ENCODE data around the gene CEACAM8.
"Not testable (repeated sequence)": the region's sequence is repeated elsewhere in the genome, so short reads cannot be mapped to it uniquely, and the experiment has no call there.

The CEACAM8 gene

GRCh38 chr19:42594617-42595489, at the start of gene CEACAM8:
Gene CEACAM8 (minus strand): TSS chr19:42594924. CDS start chr19:42594828, 96 bp downstream.
- TF ChIP-seq CTCF (conservative IDR thresholded peaks at IDR 0.05; ENCODE audit: control insufficient read depth, insufficient read depth, low read depth, low read length), result no peak
- no peak within 1 kb of the TSS for H3K4me3 ChIP-seq (ENCODE audit: control insufficient read depth, low read depth, low read length)
- no peak for DNase-seq (ENCODE audit: low read depth)

- not testable (repeated sequence) for DNase-seq (ENCODE audit: low read depth); H3K4me3 ChIP-seq (ENCODE audit: control insufficient read depth, low read depth, low read length)
Measured at GRCh38 chr19:42639324-42640092, 44.8 kb upstream of the CEACAM8 start.

GRCh38 chr19:42635233-42635539, 40.5 kb upstream of the CEACAM8 start:
- TF ChIP-seq CTCF (conservative IDR thresholded peaks at IDR 0.05; ENCODE audit: control insufficient read depth, insufficient read depth, low read depth, low read length), result no peak
- H3K4me3 ChIP-seq (ENCODE audit: control insufficient read depth, low read depth, low read length), result no peak overlapping the region
- DNase-seq (ENCODE audit: low read depth), result no peak

DNA sequence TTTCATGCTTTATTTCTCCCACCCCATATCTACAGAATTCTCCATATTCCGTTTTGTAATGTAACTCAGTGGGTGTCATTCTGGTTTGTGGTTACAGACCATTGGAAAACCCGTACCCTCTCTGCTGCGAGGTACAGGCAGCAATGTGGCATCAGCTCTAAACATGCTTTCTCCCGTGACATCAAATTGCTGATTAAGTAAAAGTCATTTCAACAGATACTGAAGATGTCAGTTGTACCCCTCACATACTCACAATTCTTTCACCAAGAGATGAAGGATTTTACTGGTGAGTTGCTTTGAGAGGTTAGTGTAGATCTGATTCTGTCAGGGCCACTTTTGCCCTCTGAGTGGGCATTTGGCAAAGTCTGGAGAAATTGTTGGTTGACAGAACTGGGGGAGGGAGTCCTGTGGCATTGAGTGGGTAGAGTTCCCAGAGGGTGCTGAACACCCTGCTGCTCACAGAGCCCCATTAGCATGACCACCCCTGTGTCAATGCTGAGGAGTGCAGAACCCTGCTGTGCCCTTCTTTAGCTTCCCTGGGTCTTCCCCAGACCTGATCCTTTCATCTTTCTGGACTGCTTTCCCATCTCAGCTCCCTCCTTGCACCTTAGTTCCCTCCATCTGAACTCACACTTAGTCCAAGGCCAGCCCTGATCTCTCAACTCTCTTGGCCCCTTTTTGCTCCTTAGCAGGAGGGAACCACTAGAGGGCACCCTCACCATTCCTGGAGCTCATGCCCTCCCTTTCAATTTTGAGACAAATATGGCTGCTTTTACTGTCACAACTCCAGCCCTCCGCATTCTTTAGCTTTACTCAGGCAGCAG, 39.9 kb upstream of the CEACAM8 start:
- H3K4me3 ChIP-seq (ENCODE audit: control insufficient read depth, low read depth, low read length), result no peak overlapping the region
- peak; percentile 77 for TF ChIP-seq CTCF (conservative IDR thresholded peaks at IDR 0.05; ENCODE audit: control insufficient read depth, insufficient read depth, low read depth, low read length)
- peak; percentile 35 for DNase-seq (ENCODE audit: low read depth)

DNA sequence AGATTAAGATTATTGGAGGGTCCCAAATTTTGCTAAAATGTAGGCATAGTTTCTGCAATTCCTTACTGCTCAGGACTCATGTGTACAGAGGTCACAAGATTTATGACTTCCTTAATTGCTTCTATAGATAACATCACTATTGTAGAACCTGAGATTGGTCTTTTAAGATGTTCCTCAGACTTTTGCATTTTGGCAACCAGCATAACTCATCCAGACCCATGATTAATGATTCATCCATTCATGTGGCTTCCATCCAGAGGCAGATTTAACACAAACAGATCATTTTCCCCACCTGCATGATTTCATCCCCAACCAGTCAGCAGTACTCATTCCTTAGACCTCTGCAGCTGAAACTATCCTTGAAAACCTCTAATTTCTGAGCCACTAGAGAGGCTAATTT, 34.5 kb upstream of the CEACAM8 start:
- DNase-seq (ENCODE audit: low read depth), result peak; percentile 5
- no peak overlapping the region for H3K4me3 ChIP-seq (ENCODE audit: control insufficient read depth, low read depth, low read length)
- TF ChIP-seq CTCF (conservative IDR thresholded peaks at IDR 0.05; ENCODE audit: control insufficient read depth, insufficient read depth, low read depth, low read length), result no peak

GRCh38 chr19:42628411-42629140, 33.9 kb upstream of the CEACAM8 start:
- no peak for TF ChIP-seq CTCF (conservative IDR thresholded peaks at IDR 0.05; ENCODE audit: control insufficient read depth, insufficient read depth, low read depth, low read length)
- peak; percentile 2 for DNase-seq (ENCODE audit: low read depth)
- no peak overlapping the region for H3K4me3 ChIP-seq (ENCODE audit: control insufficient read depth, low read depth, low read length)

All from fibroblast of mammary gland (primary cell).